Rectal smooth muscle tissue (tissue), 1 donor: ENCODE measurements around the gene KCTD16.

Source experiments
- H3K27ac ChIP-seq: one replicate; pipeline ENCODE4 v1.7.0; 2013; ENCODE audit warnings: low read depth, low read length, inconsistent platforms
- H3K27me3 ChIP-seq: one replicate; pipeline ENCODE4 v1.7.0; 2013; ENCODE audit warnings: low read length; ENCODE audit not compliant: control insufficient read depth, insufficient read depth
- H3K36me3 ChIP-seq: one replicate; pipeline ENCODE4 v1.7.0; 2013; ENCODE audit warnings: low read length; ENCODE audit not compliant: control insufficient read depth, insufficient read depth
- H3K4me1 ChIP-seq: one replicate; pipeline ENCODE4 v1.7.0; 2013; ENCODE audit warnings: low read length; ENCODE audit not compliant: control insufficient read depth, insufficient read depth
- H3K4me3 ChIP-seq: one replicate; pipeline ENCODE4 v1.7.0; 2013; ENCODE audit warnings: low read length
- H3K9ac ChIP-seq: one replicate; pipeline ENCODE4 v1.7.0; 2013; ENCODE audit warnings: low read length

Gene KCTD16

GRCh38 chr5:144438237-144438636, 267.6 kb downstream of the KCTD16 start:
- Histone ChIP-seq H3K27me3 (no peaks in the 10 kb centered on the region), H3K9ac (no peak overlapping the region), H3K36me3 (no peaks in the 10 kb centered on the region), H3K4me1 (no peaks in the 10 kb centered on the region), H3K4me3 (no peak overlapping the region), H3K27ac (no peak overlapping the region)

- H3K36me3 ChIP-seq, result no peaks in the 10 kb centered on the region
- no peak overlapping the region for H3K27ac ChIP-seq
- H3K9ac ChIP-seq, result no peak overlapping the region
- H3K4me1 ChIP-seq, result no peaks in the 10 kb centered on the region
- no peaks in the 10 kb centered on the region for H3K27me3 ChIP-seq
- H3K4me3 ChIP-seq, result no peak overlapping the region
Measured at GRCh38 chr5:144448457-144448856, 277.8 kb downstream of the KCTD16 start.

GRCh38 chr5:144451187-144451973, 280.7 kb downstream of the KCTD16 start:
- H3K4me3 ChIP-seq, result no peak overlapping the region

DNA sequence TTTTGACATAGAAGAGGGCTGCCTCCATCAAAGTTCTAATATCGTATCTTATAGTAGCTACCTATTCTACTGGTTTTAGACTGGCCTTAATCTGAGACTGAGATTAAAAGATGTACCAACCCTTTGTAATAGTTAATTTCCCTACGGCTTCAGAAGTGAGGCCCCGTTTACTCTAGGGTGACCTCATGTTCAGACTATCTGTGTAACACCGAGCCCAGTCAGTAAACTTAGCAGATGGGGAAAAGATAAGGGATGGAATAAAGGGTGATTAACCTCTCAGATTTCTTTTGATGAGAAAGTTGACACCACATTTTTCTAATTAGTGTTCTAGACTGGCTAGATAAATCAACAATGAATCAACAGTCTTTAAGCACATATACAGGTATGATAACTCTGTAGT, 283.1 kb downstream of the KCTD16 start:
- H3K9ac ChIP-seq, result no peak overlapping the region
- H3K4me1 ChIP-seq, result no peaks in the 10 kb centered on the region
- no peaks in the 10 kb centered on the region for H3K27me3 ChIP-seq
- no peak overlapping the region for H3K4me3 ChIP-seq
- H3K36me3 ChIP-seq, result no peaks in the 10 kb centered on the region
- H3K27ac ChIP-seq, result no peak overlapping the region

More at GRCh38 chr5:144451187-144451973, 280.7 kb downstream of the KCTD16 start:
- H3K27me3 ChIP-seq, result no peaks in the 10 kb centered on the region
- no peak overlapping the region for H3K27ac ChIP-seq
- no peaks in the 10 kb centered on the region for H3K4me1 ChIP-seq
- no peaks in the 10 kb centered on the region for H3K36me3 ChIP-seq
- no peak overlapping the region for H3K9ac ChIP-seq

DNA sequence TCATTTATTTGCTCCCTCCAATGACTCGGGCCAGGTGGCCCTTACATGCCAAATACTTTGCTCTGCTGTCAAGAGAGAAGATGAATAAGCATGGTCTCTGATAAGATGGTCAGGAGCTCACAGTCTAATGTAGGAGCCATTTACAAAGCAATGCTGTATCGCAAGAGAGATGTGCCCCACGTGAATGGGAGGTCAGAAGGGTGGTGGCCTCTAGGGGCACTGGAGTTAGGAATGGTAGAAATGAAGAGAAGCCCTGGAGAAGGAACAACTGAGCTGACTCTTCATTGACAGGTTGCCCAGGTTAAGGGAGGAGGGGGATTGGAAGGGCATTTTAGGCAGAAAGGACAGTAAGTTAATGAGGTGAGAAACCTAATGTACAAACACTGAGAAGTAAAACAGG, 286.5 kb downstream of the KCTD16 start:
- Histone ChIP-seq H3K36me3 (no peaks in the 10 kb centered on the region), H3K4me3 (no peak overlapping the region), H3K27me3 (no peaks in the 10 kb centered on the region), H3K9ac (no peak overlapping the region), H3K27ac (no peak overlapping the region), H3K4me1 (no peaks in the 10 kb centered on the region)

DNA sequence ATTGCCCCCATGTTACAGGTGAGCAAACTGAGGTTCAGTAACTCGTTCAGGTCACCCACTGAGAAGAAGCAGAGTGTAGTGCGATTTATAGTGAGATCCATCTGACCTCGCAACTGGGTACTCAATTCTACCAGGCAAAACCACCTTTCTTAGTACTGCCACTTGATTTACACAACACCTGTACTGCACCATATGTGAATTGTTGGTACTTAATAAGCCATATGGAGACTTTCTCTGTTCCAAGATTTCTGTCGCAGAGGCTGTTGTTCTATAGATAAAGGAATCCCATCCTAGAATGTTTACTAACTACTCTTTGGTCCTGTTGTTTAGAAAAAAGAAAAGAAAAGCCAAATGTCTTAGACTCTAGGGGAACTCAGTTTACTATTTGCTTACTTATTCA, 287.5 kb downstream of the KCTD16 start:
- Histone ChIP-seq H3K36me3 (no peaks in the 10 kb centered on the region), H3K9ac (no peak overlapping the region), H3K4me3 (no peak overlapping the region), H3K27ac (no peak overlapping the region), H3K4me1 (no peaks in the 10 kb centered on the region), H3K27me3 (no peaks in the 10 kb centered on the region)

GRCh38 chr5:144460600-144460999, 289.9 kb downstream of the KCTD16 start:
- no peaks in the 10 kb centered on the region for H3K36me3 ChIP-seq
- H3K27me3 ChIP-seq, result no peaks in the 10 kb centered on the region
- no peak overlapping the region for H3K4me3 ChIP-seq
- H3K27ac ChIP-seq, result no peak overlapping the region
- H3K9ac ChIP-seq, result no peak overlapping the region
- H3K4me1 ChIP-seq, result no peaks in the 10 kb centered on the region

DNA sequence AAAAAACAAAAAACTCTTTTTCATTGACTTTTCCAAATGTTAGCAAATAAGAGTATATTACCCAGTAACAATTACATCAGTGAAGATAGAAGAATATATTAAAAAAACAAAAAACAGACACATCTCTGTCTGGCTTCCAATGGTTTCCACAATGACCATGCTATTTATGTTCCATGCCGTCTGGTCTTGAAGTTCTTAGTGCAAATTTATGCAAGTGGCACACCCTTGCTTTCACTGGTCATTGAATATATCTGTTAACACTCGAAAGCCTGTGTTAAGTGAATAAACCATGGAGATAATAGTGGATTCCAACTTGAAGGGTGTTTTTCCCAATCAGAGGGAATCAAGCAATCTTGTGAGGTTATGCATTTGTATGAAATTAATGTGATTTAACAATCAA, 291.9 kb downstream of the KCTD16 start:
- Histone ChIP-seq H3K9ac (no peak overlapping the region), H3K27me3 (no peaks in the 10 kb centered on the region), H3K4me1 (no peaks in the 10 kb centered on the region), H3K36me3 (no peaks in the 10 kb centered on the region), H3K27ac (no peak overlapping the region), H3K4me3 (no peak overlapping the region)

DNA sequence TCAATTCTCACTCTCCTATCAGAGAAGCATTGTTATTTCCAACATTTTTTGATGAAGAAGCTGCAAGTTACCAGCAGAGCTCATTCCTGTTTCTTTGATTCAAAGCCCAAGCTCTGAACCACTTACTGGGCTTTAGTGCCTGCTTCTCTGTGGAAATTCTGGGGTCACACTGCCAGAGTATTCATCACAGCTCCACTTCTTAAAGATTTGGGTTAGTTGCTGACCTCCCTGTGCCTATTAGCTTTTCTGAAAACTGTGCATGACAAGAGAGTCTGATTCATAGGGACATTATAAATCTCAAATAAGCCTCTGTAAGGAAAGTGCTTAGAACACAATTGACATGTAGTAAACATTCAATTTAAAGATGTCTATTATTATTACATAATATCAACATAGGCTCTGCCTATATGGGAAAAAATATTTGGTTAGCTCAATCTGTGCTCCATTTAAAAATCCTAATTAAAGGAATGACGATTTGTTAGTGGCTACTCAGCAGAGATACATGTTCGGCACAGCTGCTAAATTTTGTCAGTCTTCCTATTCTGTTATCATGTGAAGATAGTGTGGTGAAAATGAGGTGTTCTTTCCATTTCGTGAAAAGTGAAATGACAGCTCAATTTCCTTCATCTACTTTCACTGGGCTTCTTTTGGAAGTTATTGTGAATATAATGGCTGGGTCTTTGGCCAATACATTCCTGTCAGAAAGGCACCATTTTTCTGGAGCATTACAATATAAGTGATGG, 293.0 kb downstream of the KCTD16 start:
- Histone ChIP-seq H3K4me3 (no peak overlapping the region), H3K4me1 (no peaks in the 10 kb centered on the region), H3K36me3 (no peaks in the 10 kb centered on the region), H3K27me3 (no peaks in the 10 kb centered on the region), H3K9ac (no peak overlapping the region), H3K27ac (no peak overlapping the region)

DNA sequence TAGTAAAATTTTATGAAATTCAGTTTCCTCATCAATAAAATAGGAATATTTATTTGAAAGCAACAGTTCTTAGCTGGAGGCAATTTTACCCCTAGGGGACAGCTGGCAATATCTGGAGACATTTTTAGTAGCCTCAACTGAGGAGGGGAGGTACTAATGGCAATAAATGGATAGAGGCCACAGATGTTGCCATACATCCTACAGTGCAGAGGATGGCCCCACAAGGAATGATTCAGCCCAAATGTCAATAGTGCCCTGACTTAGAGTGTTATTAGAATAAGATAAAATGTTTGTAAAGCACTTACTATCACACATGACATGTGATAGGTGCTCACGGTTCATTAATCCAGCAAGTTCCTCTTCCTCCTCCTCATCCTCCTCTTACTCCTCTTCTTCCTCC, 293.6 kb downstream of the KCTD16 start:
- H3K27me3 ChIP-seq, result no peaks in the 10 kb centered on the region
- no peaks in the 10 kb centered on the region for H3K36me3 ChIP-seq
- no peak overlapping the region for H3K4me3 ChIP-seq
- no peaks in the 10 kb centered on the region for H3K4me1 ChIP-seq
- no peak overlapping the region for H3K27ac ChIP-seq
- no peak overlapping the region for H3K9ac ChIP-seq

DNA sequence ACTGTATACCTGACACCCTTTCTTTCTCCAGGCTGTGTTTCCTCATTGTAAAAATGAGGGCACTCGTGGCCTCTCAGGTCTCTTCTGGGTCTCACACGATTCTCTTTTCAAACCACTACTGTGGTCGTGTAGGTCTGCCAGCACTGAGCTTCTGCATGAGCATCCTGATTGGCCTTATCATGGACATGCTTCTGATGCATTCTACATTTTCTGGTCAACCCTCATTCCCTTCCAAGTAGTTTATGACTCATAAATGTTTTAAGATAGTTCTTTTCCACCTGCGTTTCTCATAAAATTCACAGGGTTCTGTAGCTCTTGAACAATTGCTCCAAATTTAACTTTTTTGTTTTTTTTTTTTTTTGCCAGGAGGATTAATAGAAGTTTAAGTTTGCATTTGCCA, 294.8 kb downstream of the KCTD16 start:
- Histone ChIP-seq H3K4me1 (no peaks in the 10 kb centered on the region), H3K27me3 (no peaks in the 10 kb centered on the region), H3K27ac (no peak overlapping the region), H3K4me3 (no peak overlapping the region), H3K36me3 (no peaks in the 10 kb centered on the region), H3K9ac (no peak overlapping the region)

- H3K36me3 ChIP-seq, result no peaks in the 10 kb centered on the region
- H3K27ac ChIP-seq, result no peak overlapping the region
- no peaks in the 10 kb centered on the region for H3K27me3 ChIP-seq
- no peaks in the 10 kb centered on the region for H3K4me1 ChIP-seq
- H3K4me3 ChIP-seq, result no peak overlapping the region
- no peak overlapping the region for H3K9ac ChIP-seq
Measured at GRCh38 chr5:144467792-144468191, 297.1 kb downstream of the KCTD16 start.

DNA sequence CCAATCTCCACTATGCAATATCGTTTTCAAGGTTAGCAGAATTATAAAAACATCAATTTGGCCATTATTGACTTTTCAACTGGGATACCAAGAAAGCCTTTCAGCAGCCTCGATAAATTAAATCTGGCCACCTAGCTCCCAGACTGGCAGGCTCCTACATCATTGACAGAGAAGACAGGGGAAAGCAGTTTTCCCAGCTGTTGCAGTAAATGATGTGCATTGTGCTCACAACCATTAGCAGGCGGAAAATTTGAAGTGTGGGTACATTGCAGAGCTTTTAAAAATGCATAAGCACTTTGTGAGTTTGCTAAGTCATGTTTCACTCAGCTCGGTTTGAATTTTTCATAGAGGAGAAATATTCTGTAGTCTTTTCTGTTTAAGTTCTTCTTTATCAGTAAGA, 297.9 kb downstream of the KCTD16 start:
- Histone ChIP-seq H3K27ac (no peak overlapping the region), H3K9ac (no peak overlapping the region), H3K4me3 (no peak overlapping the region), H3K4me1 (no peaks in the 10 kb centered on the region), H3K36me3 (no peaks in the 10 kb centered on the region), H3K27me3 (no peaks in the 10 kb centered on the region)
